Measurements from ENCODE around the gene ZNF423.

ZNF423 gene

DNA sequence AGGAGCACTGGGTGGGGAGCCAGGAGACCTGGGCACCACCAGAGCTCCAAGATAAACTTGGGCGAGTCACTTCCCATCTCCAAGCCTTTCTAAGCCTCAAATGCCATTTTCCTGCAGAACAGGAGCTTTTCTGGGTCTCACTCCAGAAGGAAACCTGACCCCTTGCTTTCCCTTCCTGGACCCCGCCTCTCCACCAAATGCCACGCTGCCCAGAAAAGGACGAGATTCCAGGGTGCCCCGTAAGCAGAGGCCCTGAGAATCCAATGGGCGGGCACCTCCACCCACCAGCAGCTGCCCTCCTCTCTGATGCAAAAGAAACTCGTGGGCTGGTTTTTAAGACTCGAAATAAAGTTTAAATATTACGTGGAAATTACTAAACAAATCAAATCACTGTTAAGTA, 31.3 kb downstream of the ZNF423 start:
- H3K4me3 ChIP-seq (ENCODE audit: low read depth, low read length), result no peak overlapping the region
- TF ChIP-seq, protein P1, sequence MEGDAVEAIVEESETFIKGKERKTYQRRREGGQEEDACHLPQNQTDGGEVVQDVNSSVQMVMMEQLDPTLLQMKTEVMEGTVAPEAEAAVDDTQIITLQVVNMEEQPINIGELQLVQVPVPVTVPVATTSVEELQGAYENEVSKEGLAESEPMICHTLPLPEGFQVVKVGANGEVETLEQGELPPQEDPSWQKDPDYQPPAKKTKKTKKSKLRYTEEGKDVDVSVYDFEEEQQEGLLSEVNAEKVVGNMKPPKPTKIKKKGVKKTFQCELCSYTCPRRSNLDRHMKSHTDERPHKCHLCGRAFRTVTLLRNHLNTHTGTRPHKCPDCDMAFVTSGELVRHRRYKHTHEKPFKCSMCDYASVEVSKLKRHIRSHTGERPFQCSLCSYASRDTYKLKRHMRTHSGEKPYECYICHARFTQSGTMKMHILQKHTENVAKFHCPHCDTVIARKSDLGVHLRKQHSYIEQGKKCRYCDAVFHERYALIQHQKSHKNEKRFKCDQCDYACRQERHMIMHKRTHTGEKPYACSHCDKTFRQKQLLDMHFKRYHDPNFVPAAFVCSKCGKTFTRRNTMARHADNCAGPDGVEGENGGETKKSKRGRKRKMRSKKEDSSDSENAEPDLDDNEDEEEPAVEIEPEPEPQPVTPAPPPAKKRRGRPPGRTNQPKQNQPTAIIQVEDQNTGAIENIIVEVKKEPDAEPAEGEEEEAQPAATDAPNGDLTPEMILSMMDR (IDR thresholded peaks at IDR 0.05; ENCODE audit: low read depth, low read length, missing control alignments), result no peak
- DNase-seq (ENCODE audit: low read depth), result no peak

DNA sequence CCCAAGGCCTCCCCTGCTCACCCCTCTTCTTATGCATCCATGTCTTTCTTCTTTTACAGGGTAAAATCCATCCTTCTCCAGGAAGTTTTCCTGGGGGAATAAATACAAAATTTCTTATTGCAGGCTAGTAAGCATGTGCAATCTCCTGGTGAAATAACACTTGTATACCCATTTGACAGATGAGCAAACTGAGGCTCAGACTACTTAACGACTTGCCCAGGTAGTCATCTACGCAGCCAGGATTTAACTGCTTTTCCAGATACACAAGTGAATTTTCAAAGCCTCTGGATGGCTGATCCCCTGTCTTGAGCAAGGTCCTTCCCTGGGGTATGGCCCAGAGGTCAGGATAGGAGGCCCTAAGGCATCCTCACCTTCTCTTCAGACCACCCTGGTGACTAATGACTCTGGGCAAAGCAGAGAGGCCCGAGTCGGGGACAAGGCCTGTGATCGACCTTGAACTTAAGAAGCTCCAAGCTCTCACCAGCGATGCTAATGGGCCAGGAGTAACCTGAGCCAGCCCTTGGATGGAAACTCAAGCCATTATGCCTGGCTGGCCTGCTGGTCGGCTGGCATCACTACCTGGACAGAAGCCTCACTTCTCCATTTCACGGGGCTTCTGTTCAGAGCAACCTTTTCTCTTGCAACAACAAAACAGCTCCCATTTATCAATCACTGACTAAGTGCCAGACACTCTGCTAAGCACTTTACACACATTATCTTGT, 33.1 kb downstream of the ZNF423 start:
- TF ChIP-seq, protein P1 (IDR thresholded peaks at IDR 0.05; ENCODE audit: low read depth, low read length, missing control alignments), result no peak
- no peak for DNase-seq (ENCODE audit: low read depth)
- H3K4me3 ChIP-seq (ENCODE audit: low read depth, low read length), result no peak overlapping the region

DNA sequence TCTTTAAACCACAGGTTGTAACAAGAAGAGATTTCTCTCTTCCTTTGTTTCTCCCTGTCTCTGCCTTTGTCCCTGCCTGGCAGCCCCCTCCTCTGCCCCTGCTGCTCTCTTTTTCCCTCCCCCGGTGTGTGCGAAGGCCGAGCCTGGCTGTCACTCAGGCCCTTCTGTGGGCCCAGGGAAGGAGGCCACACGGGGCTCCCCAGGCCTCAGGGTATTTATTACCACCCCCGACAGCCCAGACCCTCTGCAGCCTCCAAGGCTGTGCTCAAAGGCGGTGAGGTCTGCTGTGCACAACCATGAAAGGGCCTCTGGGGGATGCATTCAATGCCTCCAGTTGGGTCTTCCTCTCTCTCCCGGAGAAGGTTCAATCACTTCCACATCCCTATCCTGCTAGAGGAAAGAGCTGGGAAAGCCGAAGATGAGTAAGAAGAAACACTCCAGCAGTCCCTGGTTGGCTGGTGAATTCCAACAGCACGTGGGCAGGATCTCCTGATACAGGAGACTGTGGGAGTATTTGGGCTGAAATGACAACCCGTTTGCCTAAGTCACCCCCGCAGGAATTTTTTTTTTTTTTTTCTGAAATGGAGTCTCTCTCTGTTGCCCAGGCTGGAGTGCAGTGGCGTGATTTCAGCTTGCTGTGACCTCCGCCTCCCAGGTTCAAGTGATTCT, 34.2 kb downstream of the ZNF423 start:
- DNase-seq (ENCODE audit: low read depth), result no peak
- TF ChIP-seq, protein P1 (IDR thresholded peaks at IDR 0.05; ENCODE audit: low read depth, low read length, missing control alignments), result no peak
- H3K4me3 ChIP-seq (ENCODE audit: low read depth, low read length), result no peak overlapping the region

DNA sequence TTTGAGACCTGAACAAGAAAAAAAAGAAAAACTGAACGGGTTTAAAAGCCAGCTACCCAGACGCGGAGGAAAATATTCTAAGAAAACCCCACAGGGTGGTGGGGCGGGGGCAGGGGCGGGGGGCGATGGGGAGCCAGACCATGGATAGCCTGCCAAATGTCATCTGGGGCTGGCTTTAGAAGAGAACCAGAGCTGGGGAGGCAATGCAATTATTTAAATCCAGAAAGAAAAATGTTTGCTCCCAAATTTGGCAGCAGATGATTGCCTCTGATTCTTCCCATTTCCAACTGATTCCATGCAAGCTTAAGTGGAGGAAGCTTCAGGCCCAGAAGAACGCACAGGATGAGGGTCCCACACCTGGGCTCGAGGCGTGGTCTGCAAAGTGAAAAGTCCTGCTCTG, 34.8 kb downstream of the ZNF423 start:
- TF ChIP-seq, protein P1 (IDR thresholded peaks at IDR 0.05; ENCODE audit: low read depth, low read length, missing control alignments), result no peak
- H3K4me3 ChIP-seq (ENCODE audit: low read depth, low read length), result no peak overlapping the region
- DNase-seq (ENCODE audit: low read depth), result no peak

DNA sequence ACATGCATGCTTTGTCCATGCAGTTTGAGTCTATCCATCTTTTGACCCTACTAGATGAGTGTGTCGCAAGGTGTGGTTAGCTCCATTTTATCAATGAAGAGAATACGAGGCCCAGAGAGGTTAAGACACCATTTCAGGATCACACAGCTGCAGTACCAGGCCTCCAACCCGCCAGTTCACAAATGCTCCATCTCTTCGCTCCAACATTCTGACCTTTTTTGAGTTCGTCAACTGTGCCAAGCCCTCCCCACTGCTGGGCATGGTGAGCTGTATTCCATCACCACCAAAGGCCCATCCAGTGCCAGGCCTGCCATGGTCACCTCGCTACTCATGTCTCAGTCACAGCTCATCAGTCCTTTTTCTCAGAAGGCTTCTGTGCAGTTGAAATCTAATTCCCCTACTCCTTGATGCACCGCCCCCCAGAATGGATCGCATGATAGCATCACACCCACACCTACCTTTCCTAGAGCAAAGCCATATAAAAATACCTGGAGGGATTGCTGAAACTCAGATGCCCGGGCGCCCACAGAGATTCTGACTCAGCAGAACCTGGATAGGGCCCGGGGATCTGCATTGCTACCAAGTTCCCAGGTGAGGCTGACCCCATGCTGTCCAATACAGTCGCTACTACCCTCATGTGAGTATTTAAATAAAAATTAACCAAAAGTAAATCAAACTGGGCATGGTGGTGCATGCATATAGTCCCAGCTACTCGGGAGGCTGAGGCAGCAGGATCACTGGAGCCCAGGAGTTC, 38.0 kb downstream of the ZNF423 start:
- no peak overlapping the region for H3K4me3 ChIP-seq (ENCODE audit: low read depth, low read length)
- TF ChIP-seq, protein P1 (IDR thresholded peaks at IDR 0.05; ENCODE audit: low read depth, low read length, missing control alignments), result no peak
- DNase-seq (ENCODE audit: low read depth), result no peak

DNA sequence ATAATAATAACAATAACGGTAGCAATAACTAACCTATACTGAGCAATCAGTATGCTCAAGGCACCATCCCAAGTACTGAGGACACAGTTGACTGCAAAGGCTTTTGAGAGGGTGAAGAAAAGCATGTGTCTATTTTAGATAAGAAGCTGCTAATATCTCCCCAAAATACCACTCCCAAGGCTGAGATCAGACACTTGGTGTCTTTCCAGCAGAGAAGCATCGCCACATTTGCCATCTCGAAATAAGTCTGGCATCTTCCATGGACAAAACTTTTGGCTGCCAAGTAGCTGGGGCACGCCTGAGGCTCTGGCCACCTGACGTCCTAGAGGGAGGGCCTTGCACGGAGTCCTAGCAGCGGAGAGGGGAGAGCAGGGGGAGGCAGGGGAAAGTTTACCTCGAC, 39.0 kb downstream of the ZNF423 start:
- no peak overlapping the region for H3K4me3 ChIP-seq (ENCODE audit: low read depth, low read length)
- TF ChIP-seq, protein P1 (IDR thresholded peaks at IDR 0.05; ENCODE audit: low read depth, low read length, missing control alignments), result no peak
- DNase-seq (ENCODE audit: low read depth), result no peak

Measured in GM12864 (cell line).